Omental fat pad (tissue), 4 donors: ENCODE results near the gene ST3GAL3. TPM values are rescaled to one million over a fixed set of nuclear protein-coding genes. Genes with fewer than 3 reads are reported as not detected.

Source experiments
- ATAC-seq: fragments of 150-250 bp; one replicate; pipeline ENCODE4 v1.9.1; 2016; ENCODE audit warnings: mild to moderate bottlenecking, moderate library complexity; ENCODE audit not compliant: low FRiP score
- DNase-seq: peaks from one replicate; pipeline ENCODE4 v3.0.0-alpha.2; 2019; ENCODE audit warnings: low spot score
- CTCF ChIP-seq, 3 donors: fragments of 450-650 bp; IDR thresholded peaks; one replicate each; pipeline ENCODE4 v1.5.1; 2016 to 2017; ENCODE audit warnings: antibody characterized with exemption in 3 of 3, mild to moderate bottlenecking in 3 of 3, moderate library complexity in 2 of 3
- total RNA-seq, 4 donors: library from RNA; depleted of rRNA; stranded (reverse); fragments of >200 nt; gene quantifications; one replicate each; pipeline ENCODE4 v1.1.0, GENCODE V29; 2016

The ST3GAL3 gene
- total RNA-seq, 4 donors from 2014 or later = 13.4 to 23.9 (median 20.1) TPM

DNA sequence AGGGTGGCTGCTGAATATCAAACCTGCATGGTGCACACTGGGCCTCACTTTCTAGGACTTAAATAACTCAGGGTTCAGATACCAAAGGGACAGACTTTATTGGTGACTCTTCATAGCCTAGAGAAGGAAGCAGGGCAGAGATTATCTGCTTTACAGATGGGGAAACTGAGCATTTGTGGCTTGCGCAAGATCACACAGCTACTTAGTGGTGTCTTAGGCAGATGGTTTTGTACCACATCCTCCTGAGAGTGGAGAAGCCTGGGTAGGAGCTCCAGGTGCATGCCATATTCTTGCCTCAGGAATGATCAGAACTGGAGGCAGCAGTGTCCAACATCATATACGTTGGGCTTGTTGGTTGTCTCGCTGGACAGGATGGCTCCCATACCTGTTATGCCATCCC is 255.7 kb downstream of the ST3GAL3 start:
- no peak for TF ChIP-seq CTCF (IDR thresholded peaks at IDR 0.05)

GRCh38 chr1:43963890-43964289 is 256.6 kb downstream of the ST3GAL3 start:
- DNase-seq (no peak), ATAC-seq (no peak)
- TF ChIP-seq CTCF (IDR thresholded peaks at IDR 0.05) = no peak

More for the DNA sequence above, 255.7 kb downstream of the ST3GAL3 start:
- ATAC-seq = no peak
- DNase-seq = no peak

DNA sequence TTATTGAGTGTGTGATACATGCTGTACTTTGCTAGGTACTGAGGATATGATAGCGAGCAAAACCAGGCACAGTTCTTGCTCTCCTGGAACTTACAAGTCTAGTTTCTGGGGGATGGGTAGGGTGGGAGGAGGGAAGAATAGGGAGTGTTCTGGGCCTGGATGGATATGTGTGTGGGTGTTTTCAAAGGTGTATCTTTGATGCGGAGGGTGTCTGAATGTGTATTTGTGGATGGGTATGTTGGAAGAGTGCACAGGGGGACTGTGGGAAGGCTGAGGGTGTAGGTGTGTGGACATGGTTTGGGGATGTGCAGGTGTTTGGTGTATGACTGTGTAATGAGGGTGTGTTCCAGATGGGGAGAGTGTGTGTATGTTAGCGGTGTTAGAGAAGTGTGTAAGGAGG is 258.0 kb downstream of the ST3GAL3 start:
- TF ChIP-seq CTCF (IDR thresholded peaks at IDR 0.05) = no peak
- ATAC-seq = no peak
- DNase-seq = no peak

DNA sequence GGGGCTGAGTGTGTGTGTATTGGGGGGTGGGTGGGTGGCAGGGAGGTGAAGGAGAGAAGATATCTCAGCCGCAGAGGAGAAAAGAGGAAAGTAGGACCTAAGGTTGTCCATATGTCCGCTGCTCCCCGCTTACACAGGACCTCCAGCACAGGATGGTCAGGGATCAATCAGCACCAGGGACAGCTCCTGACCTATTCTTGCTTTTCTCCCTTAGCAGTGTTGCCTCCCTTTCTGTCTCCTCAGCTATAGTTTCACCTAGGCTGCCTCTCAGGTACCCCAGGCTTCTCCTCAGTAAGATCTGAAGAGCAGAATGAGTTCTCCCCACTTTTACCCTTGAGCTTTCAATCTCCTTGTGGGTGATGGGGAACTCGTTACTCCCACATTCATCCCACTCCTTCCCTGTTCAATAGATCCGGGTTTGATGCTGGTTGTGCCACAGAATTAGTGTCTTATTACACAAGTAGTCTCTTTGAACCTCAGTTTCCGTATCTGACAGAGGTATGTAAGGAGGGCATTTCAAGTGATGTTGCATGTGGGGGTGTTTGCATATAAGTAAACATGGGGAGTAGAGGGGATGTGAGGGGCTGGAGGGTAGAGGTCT is 261.1 kb downstream of the ST3GAL3 start:
- ATAC-seq (no peak), DNase-seq (no peak)
- TF ChIP-seq CTCF (IDR thresholded peaks at IDR 0.05) = no peak

DNA sequence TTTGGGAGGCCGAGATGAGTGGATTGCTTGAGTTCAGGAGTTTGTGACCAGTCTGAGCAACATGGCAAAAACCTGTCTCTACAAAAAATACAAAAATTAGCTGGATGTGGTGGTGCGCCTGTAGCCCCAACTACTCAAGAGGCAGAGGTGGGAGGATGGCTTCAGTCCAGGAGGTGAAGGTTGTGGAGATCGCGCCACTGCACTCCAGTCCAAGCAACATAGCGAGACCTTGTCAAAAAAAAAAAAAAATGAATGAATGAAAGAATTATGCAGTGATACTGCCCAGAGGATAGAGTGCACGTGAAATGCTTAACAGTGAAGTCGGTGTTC is 262.0 kb downstream of the ST3GAL3 start:
- no peak for ATAC-seq
- TF ChIP-seq CTCF (IDR thresholded peaks at IDR 0.05) = no peak
- DNase-seq = no peak

GRCh38 chr1:43969746-43970466 is 262.6 kb downstream of the ST3GAL3 start, which contains the start of gene DPH2:
Gene DPH2, plus strand, starts transcription at chr1:43970010. Its CDS starts 166 bp downstream, at chr1:43970176.
- no peak for TF ChIP-seq CTCF (IDR thresholded peaks at IDR 0.05)
- ATAC-seq = peak; percentile 94

DNA sequence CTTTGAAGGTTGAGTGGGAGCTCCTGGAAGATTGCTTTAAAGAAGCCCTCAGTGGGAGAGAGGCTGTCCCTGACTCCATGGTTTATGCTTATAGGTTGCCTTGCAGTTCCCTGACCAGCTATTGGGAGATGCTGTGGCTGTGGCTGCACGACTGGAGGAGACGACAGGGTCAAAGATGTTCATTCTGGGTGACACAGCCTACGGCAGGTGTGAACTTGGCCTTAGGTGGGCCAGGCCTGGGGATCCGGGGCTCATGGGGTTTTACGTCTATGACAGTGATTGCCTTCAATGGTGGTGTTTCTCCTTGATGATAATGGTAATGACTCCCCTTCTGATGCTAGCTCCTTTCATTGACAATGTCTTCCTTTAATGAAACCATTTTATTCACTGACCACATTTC is 263.2 kb downstream of the ST3GAL3 start:
- DNase-seq (no peak), ATAC-seq (no peak)
- no peak for TF ChIP-seq CTCF (IDR thresholded peaks at IDR 0.05)

More at GRCh38 chr1:43969746-43970466, 262.6 kb downstream of the ST3GAL3 start, which contains the start of gene DPH2:
- peak; percentile 88 for DNase-seq
